T-helper 17 cell (primary cell): ENCODE results near the gene VSIR. TPM values are rescaled to one million over a fixed set of nuclear protein-coding genes. Genes with fewer than 3 reads are reported as not detected.

ENCODE experiments used
- ATAC-seq: fragments of 150-1000 bp; cut with Tn5 transposase; 2 replicates; pipeline ENCODE4 v1.10.0; 2021; ENCODE audit warnings: mild to moderate bottlenecking, moderate library complexity
- DNase-seq, 3 donors: peaks; one replicate each; pipeline versions ENCODE4 v3.0.0 to v3.0.0-alpha.2; 2020 to 2021
- H3K9me3 ChIP-seq: one replicate; pipeline ENCODE4 v1.7.0; 2013; ENCODE audit warnings: low read length, mild to moderate bottlenecking; ENCODE audit not compliant: control insufficient read depth, poor library complexity, severe bottlenecking
- H3K27ac Mint-ChIP-seq: one replicate; pipeline ENCODE4 v1.8.0; 2022; ENCODE audit warnings: mild to moderate bottlenecking, moderate library complexity, mixed read lengths
- H3K27me3 Mint-ChIP-seq: one replicate; pipeline ENCODE4 v1.8.0; 2022; ENCODE audit warnings: mixed read lengths
- H3K36me3 Mint-ChIP-seq: one replicate; pipeline ENCODE4 v1.8.0; 2022; ENCODE audit warnings: low read depth, mixed read lengths
- H3K4me1 Mint-ChIP-seq: one replicate; pipeline ENCODE4 v1.8.0; 2022; ENCODE audit warnings: mild to moderate bottlenecking, mixed read lengths
- H3K4me3 Mint-ChIP-seq: one replicate; pipeline ENCODE4 v1.8.0; 2022; ENCODE audit warnings: mild to moderate bottlenecking, moderate library complexity, mixed read lengths
- total RNA-seq, 4 donors: library from RNA in 2 of 4; stranded (reverse) in 2 of 4; gene quantifications; one replicate each; pipeline ENCODE4 v1.2.3 and lab custom pipeline; 2022 to 2026

The VSIR gene
- total RNA-seq, 2 donors from 2014 or later: 119 to 124 TPM

- H3K9me3 ChIP-seq: peaks cover 2% of the 10 kb centered on the region
- no peak for DNase-seq
- Mint-ChIP-seq H3K4me1 (peaks cover 63% of the 10 kb centered on the region), H3K27ac (peak overlapping the region; percentile 96), H3K36me3 (peaks cover 5% of the 10 kb centered on the region), H3K27me3 (no peaks in the 10 kb centered on the region), H3K4me3 (peak overlapping the region; percentile 95)
- ATAC-seq: no peak
These were observed 2.5 kb downstream of the VSIR start for GRCh38 chr10:71770789-71771188.

- peaks cover 2% of the 10 kb centered on the region for H3K9me3 ChIP-seq
- peak overlapping the region; percentile 96 for H3K27ac Mint-ChIP-seq
- ATAC-seq (no peak), DNase-seq (no peak)
- no peaks in the 10 kb centered on the region for H3K27me3 Mint-ChIP-seq
- peaks cover 5% of the 10 kb centered on the region for H3K36me3 Mint-ChIP-seq
- peak overlapping the region; percentile 95 for H3K4me3 Mint-ChIP-seq
- peaks cover 63% of the 10 kb centered on the region for H3K4me1 Mint-ChIP-seq
These were observed 3.1 kb downstream of the VSIR start for GRCh38 chr10:71770255-71770654.

- Mint-ChIP-seq H3K4me3 (peak overlapping the region; percentile 95), H3K36me3 (peaks cover 5% of the 10 kb centered on the region), H3K4me1 (peaks cover 63% of the 10 kb centered on the region), H3K27ac (peak overlapping the region; percentile 96), H3K27me3 (no peaks in the 10 kb centered on the region)
- peaks cover 2% of the 10 kb centered on the region for H3K9me3 ChIP-seq
- ATAC-seq: peak; percentile 3
- DNase-seq: no peak
These were observed 4.0 kb downstream of the VSIR start for GRCh38 chr10:71769279-71769823.

GRCh38 chr10:71767420-71768035, 5.8 kb downstream of the VSIR start:
- H3K27ac Mint-ChIP-seq: peak overlapping the region; percentile 96
- DNase-seq (no peak), ATAC-seq (no peak)
- H3K4me1 Mint-ChIP-seq: peaks cover 63% of the 10 kb centered on the region
- H3K27me3 Mint-ChIP-seq: no peaks in the 10 kb centered on the region
- H3K9me3 ChIP-seq: no peaks in the 10 kb centered on the region
- peak overlapping the region; percentile 82 for H3K4me3 Mint-ChIP-seq
- peaks cover 5% of the 10 kb centered on the region for H3K36me3 Mint-ChIP-seq

GRCh38 chr10:71766717-71767419, 6.5 kb downstream of the VSIR start:
- H3K36me3 Mint-ChIP-seq: peaks cover 5% of the 10 kb centered on the region
- peak overlapping the region; percentile 96 for H3K27ac Mint-ChIP-seq
- ATAC-seq (no peak), DNase-seq (no peak)
- H3K27me3 Mint-ChIP-seq: no peaks in the 10 kb centered on the region
- H3K9me3 ChIP-seq: no peaks in the 10 kb centered on the region
- H3K4me3 Mint-ChIP-seq: peak overlapping the region; percentile 82
- peaks cover 66% of the 10 kb centered on the region for H3K4me1 Mint-ChIP-seq

GRCh38 chr10:71765906-71766716, 7.2 kb downstream of the VSIR start:
- DNase-seq: no peak
- H3K9me3 ChIP-seq: no peaks in the 10 kb centered on the region
- no peak for ATAC-seq
- Mint-ChIP-seq H3K36me3 (peaks cover 10% of the 10 kb centered on the region), H3K27ac (peak overlapping the region; percentile 96), H3K4me1 (peaks cover 65% of the 10 kb centered on the region), H3K27me3 (no peaks in the 10 kb centered on the region), H3K4me3 (peak overlapping the region; percentile 82)

- Mint-ChIP-seq H3K27me3 (no peaks in the 10 kb centered on the region), H3K4me3 (peak overlapping the region; percentile 80)
These were observed 8.0 kb downstream of the VSIR start for GRCh38 chr10:71765176-71765904.

GRCh38 chr10:71763352-71764127, 9.8 kb downstream of the VSIR start:
- DNase-seq (no peak), ATAC-seq (no peak)
- H3K4me1 Mint-ChIP-seq: peaks cover 65% of the 10 kb centered on the region
- no peaks in the 10 kb centered on the region for H3K27me3 Mint-ChIP-seq
- peak overlapping the region; percentile 80 for H3K4me3 Mint-ChIP-seq
- H3K27ac Mint-ChIP-seq: peak overlapping the region; percentile 96
- H3K36me3 Mint-ChIP-seq: peaks cover 11% of the 10 kb centered on the region
- H3K9me3 ChIP-seq: no peaks in the 10 kb centered on the region

More at GRCh38 chr10:71765176-71765904, 8.0 kb downstream of the VSIR start:
- no peaks in the 10 kb centered on the region for H3K9me3 ChIP-seq
- ATAC-seq (no peak), DNase-seq (no peak)
- H3K4me1 Mint-ChIP-seq: peaks cover 70% of the 10 kb centered on the region
- peaks cover 14% of the 10 kb centered on the region for H3K36me3 Mint-ChIP-seq
- H3K27ac Mint-ChIP-seq: peak overlapping the region; percentile 96

- DNase-seq: no peak
- no peak for ATAC-seq
- Mint-ChIP-seq H3K4me3 (no peak overlapping the region), H3K27me3 (no peaks in the 10 kb centered on the region), H3K36me3 (peaks cover 11% of the 10 kb centered on the region), H3K27ac (peak overlapping the region; percentile 96), H3K4me1 (peaks cover 71% of the 10 kb centered on the region)
- H3K9me3 ChIP-seq: no peaks in the 10 kb centered on the region
These were observed 11.0 kb downstream of the VSIR start for GRCh38 chr10:71762324-71762723.

GRCh38 chr10:71761541-71762113, 11.7 kb downstream of the VSIR start:
- ATAC-seq (no peak), DNase-seq (no peak)
- Mint-ChIP-seq H3K27ac (peak overlapping the region; percentile 92), H3K4me3 (peak overlapping the region; percentile 80), H3K4me1 (peaks cover 71% of the 10 kb centered on the region), H3K27me3 (no peaks in the 10 kb centered on the region), H3K36me3 (peaks cover 11% of the 10 kb centered on the region)
- H3K9me3 ChIP-seq: no peaks in the 10 kb centered on the region

- no peak for DNase-seq
- H3K4me1 Mint-ChIP-seq: peaks cover 73% of the 10 kb centered on the region
- peak overlapping the region; percentile 80 for H3K4me3 Mint-ChIP-seq
- no peaks in the 10 kb centered on the region for H3K9me3 ChIP-seq
- peaks cover 11% of the 10 kb centered on the region for H3K36me3 Mint-ChIP-seq
- peak overlapping the region; percentile 92 for H3K27ac Mint-ChIP-seq
- peak; percentile 24 for ATAC-seq
- no peaks in the 10 kb centered on the region for H3K27me3 Mint-ChIP-seq
These were observed 12.2 kb downstream of the VSIR start for GRCh38 chr10:71761105-71761511.
